ENCODE measurements around the gene SEMA4A. TPM values are rescaled to one million over a fixed set of nuclear protein-coding genes. Genes with fewer than 3 reads are reported as not detected.

Gene SEMA4A
- total RNA-seq, 2 donors from 2014 or later: 21.7 to 58.1 TPM

- DNase-seq (no peak), ATAC-seq (no peak)
- Mint-ChIP-seq H3K4me1 (peaks cover 26% of the 10 kb centered on the region), H3K27ac (no peak overlapping the region), H3K4me3 (no peak overlapping the region), H3K27me3 (no peaks in the 10 kb centered on the region), H3K36me3 (ENCODE audit: low read depth) (peaks cover 3% of the 10 kb centered on the region)
- no peaks in the 10 kb centered on the region for H3K9me3 ChIP-seq (ENCODE audit: control insufficient read depth, low read length, poor library complexity, severe bottlenecking)
Observed at GRCh38 chr1:156191292-156191964, 38.0 kb downstream of the SEMA4A start.

- no peaks in the 10 kb centered on the region for H3K9me3 ChIP-seq (ENCODE audit: control insufficient read depth, low read length, poor library complexity, severe bottlenecking)
- no peaks in the 10 kb centered on the region for H3K27me3 Mint-ChIP-seq
- DNase-seq (no peak), ATAC-seq (no peak)
- H3K36me3 Mint-ChIP-seq (ENCODE audit: low read depth): peaks cover 3% of the 10 kb centered on the region
- H3K27ac Mint-ChIP-seq: peak overlapping the region; percentile 99
- H3K4me3 Mint-ChIP-seq: peak overlapping the region; percentile 99
- peaks cover 34% of the 10 kb centered on the region for H3K4me1 Mint-ChIP-seq
Observed at GRCh38 chr1:156193208-156193487, 39.8 kb downstream of the SEMA4A start.

DNA sequence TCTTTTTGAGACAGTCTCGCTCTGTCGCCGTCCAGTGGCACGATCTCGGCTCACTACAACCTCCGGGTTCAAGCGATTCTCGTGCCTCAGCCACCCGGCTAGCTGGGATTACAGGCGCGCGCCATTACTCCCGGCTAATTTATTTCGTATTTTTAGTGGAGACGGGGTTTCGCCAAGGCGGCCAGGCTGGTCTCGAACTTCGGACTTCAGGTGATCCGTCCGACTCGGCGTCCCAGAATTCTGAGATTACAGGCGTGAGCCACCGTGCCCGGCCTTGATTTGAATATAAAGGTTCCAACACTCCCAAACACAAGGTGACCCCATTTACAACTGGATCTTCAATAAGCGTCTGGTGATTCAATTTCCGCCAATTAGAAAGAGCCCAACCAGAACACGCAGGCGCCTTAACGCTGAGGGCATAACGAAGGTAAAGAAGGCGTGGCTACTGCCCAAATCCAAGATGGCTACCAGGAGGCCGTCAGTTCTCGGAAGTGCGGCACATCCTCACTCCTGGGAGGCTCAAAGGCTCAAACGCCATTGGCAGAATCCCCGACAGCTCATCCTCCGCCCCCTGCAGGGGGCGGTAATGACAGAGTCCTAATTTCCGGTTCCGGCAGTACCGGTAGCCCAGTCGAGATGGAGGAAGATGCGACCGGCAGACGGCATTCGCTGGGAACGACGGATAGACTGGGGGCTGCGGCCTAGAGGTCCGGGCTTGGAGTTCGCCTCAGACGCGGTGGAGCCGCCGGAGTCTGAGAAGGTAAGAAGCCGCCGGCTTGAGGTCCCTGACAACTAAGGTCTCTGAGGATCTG lies 40.3 kb downstream of the SEMA4A start, which contains the start of gene SLC25A44:
Gene SLC25A44 (plus strand): TSS at position 617 of the 812 bp plus-strand sequence. CDS start 5,744 bp downstream, outside the sequence.
- H3K36me3 Mint-ChIP-seq (ENCODE audit: low read depth): peaks cover 3% of the 10 kb centered on the region
- peaks cover 39% of the 10 kb centered on the region for H3K4me1 Mint-ChIP-seq
- peak within 1 kb of the TSS; percentile 99 for H3K27ac Mint-ChIP-seq
- H3K9me3 ChIP-seq (ENCODE audit: control insufficient read depth, low read length, poor library complexity, severe bottlenecking): no peaks in the 10 kb centered on the region
- H3K4me3 Mint-ChIP-seq: peak within 1 kb of the TSS; percentile 99
- ATAC-seq: peak; percentile 98
- DNase-seq: peak; percentile 89 to 97 (median 96)
- H3K27me3 Mint-ChIP-seq: no peaks in the 10 kb centered on the region

- no peaks in the 10 kb centered on the region for H3K9me3 ChIP-seq (ENCODE audit: control insufficient read depth, low read length, poor library complexity, severe bottlenecking)
- peak overlapping the region; percentile 99 for H3K27ac Mint-ChIP-seq
- peak overlapping the region; percentile 99 for H3K4me3 Mint-ChIP-seq
- peaks cover 45% of the 10 kb centered on the region for H3K4me1 Mint-ChIP-seq
- DNase-seq (no peak), ATAC-seq (no peak)
- H3K36me3 Mint-ChIP-seq (ENCODE audit: low read depth): peaks cover 3% of the 10 kb centered on the region
- no peaks in the 10 kb centered on the region for H3K27me3 Mint-ChIP-seq
Observed at GRCh38 chr1:156194300-156194652, 40.9 kb downstream of the SEMA4A start.

GRCh38 chr1:156195853-156196252 lies 42.5 kb downstream of the SEMA4A start:
- ATAC-seq (no peak), DNase-seq (no peak)
- Mint-ChIP-seq H3K4me1 (peaks cover 56% of the 10 kb centered on the region), H3K27me3 (no peaks in the 10 kb centered on the region), H3K27ac (no peak overlapping the region), H3K36me3 (ENCODE audit: low read depth) (peaks cover 9% of the 10 kb centered on the region), H3K4me3 (peak overlapping the region; percentile 99)
- no peaks in the 10 kb centered on the region for H3K9me3 ChIP-seq (ENCODE audit: control insufficient read depth, low read length, poor library complexity, severe bottlenecking)

DNA sequence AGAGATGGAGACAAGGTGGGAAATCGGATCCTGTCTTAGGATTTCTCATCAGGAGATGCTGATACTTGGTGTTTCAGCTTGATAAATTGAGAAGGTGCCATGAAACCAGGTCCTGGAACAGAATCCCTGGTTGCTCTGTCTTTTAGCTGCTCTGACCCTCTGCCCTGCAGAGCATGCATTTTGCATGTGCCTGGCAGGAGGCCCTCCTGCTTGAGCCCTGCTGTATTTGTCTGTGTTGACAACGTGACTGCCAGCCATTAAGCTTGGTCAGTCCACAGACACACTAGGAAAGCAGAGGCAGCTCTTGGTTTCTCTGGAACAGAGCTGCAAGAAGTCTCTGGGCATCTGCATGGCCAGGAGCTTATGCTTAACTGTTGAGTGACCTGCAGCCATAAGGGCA lies 43.1 kb downstream of the SEMA4A start:
- H3K27ac Mint-ChIP-seq: peak overlapping the region; percentile 32
- ATAC-seq (no peak), DNase-seq (no peak)
- H3K4me1 Mint-ChIP-seq: peaks cover 56% of the 10 kb centered on the region
- H3K27me3 Mint-ChIP-seq: no peaks in the 10 kb centered on the region
- H3K9me3 ChIP-seq (ENCODE audit: control insufficient read depth, low read length, poor library complexity, severe bottlenecking): no peaks in the 10 kb centered on the region
- H3K36me3 Mint-ChIP-seq (ENCODE audit: low read depth): peaks cover 9% of the 10 kb centered on the region
- H3K4me3 Mint-ChIP-seq: no peak overlapping the region

GRCh38 chr1:156198831-156199349 lies 45.5 kb downstream of the SEMA4A start:
- H3K36me3 Mint-ChIP-seq (ENCODE audit: low read depth): peaks cover 8% of the 10 kb centered on the region
- H3K27me3 Mint-ChIP-seq: no peaks in the 10 kb centered on the region
- peak overlapping the region; percentile 31 for H3K4me3 Mint-ChIP-seq
- H3K27ac Mint-ChIP-seq: peak overlapping the region; percentile 94
- DNase-seq (no peak), ATAC-seq (no peak)
- H3K9me3 ChIP-seq (ENCODE audit: control insufficient read depth, low read length, poor library complexity, severe bottlenecking): no peaks in the 10 kb centered on the region
- peaks cover 44% of the 10 kb centered on the region for H3K4me1 Mint-ChIP-seq

GRCh38 chr1:156200044-156200443 lies 46.7 kb downstream of the SEMA4A start:
- Mint-ChIP-seq H3K4me3 (peak overlapping the region; percentile 31), H3K27ac (peak overlapping the region; percentile 14), H3K4me1 (peaks cover 37% of the 10 kb centered on the region), H3K27me3 (no peaks in the 10 kb centered on the region), H3K36me3 (ENCODE audit: low read depth) (peaks cover 7% of the 10 kb centered on the region)
- no peak for DNase-seq
- ATAC-seq: no peak
- H3K9me3 ChIP-seq (ENCODE audit: control insufficient read depth, low read length, poor library complexity, severe bottlenecking): no peaks in the 10 kb centered on the region

DNA sequence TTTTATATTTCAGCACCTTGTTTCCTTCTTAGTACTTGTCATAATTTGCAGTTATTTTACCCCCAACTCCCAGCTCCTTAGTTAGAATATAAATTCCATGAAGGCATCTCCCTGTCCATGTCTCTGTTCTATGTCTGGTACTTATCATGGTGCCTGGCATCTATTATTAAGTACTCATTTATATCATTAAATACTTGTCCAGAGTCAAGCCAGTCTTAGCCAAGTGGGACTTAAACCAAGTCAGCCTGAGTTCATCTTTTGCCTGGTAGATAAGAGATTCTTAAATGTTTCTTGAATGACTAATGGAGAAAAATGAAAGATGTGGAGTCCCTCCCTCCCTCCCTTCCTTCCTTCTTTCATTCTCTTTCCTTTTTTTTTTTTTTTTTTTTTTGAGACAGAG lies 49.9 kb downstream of the SEMA4A start:
- Mint-ChIP-seq H3K27me3 (no peaks in the 10 kb centered on the region), H3K4me3 (no peak overlapping the region), H3K36me3 (ENCODE audit: low read depth) (peaks cover 7% of the 10 kb centered on the region), H3K4me1 (peaks cover 26% of the 10 kb centered on the region), H3K27ac (no peak overlapping the region)
- DNase-seq: no peak
- no peaks in the 10 kb centered on the region for H3K9me3 ChIP-seq (ENCODE audit: control insufficient read depth, low read length, poor library complexity, severe bottlenecking)
- ATAC-seq: no peak

DNA sequence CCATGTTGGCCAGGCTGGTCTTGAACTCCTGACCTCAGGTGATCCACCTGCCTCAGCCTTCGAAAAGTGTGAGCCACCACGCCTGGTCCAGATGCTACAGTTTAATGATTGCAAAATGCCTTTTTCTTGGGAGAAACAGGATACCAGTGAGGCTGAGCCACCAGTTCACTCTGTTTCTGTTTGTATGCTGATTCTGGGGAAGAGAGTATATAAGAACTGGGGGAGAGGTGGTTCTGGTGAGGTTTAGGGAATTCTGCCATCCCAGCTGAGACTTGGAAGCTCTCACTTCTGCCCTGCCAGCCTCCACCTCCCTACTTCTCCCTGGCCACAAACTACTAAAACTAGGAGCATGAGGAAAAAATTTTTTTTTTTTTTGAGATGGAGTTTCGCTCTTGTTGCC lies 51.3 kb downstream of the SEMA4A start:
- H3K4me1 Mint-ChIP-seq: peaks cover 13% of the 10 kb centered on the region
- no peaks in the 10 kb centered on the region for H3K9me3 ChIP-seq (ENCODE audit: control insufficient read depth, low read length, poor library complexity, severe bottlenecking)
- H3K36me3 Mint-ChIP-seq (ENCODE audit: low read depth): peaks cover 8% of the 10 kb centered on the region
- H3K4me3 Mint-ChIP-seq: no peak overlapping the region
- no peak for DNase-seq
- H3K27me3 Mint-ChIP-seq: no peaks in the 10 kb centered on the region
- no peak overlapping the region for H3K27ac Mint-ChIP-seq
- no peak for ATAC-seq

- H3K27ac Mint-ChIP-seq: peak overlapping the region; percentile 97
- H3K4me1 Mint-ChIP-seq: peaks cover 21% of the 10 kb centered on the region
- H3K4me3 Mint-ChIP-seq: no peak overlapping the region
- no peaks in the 10 kb centered on the region for H3K27me3 Mint-ChIP-seq
- no peak for DNase-seq
- H3K9me3 ChIP-seq (ENCODE audit: control insufficient read depth, low read length, poor library complexity, severe bottlenecking): no peaks in the 10 kb centered on the region
- no peak for ATAC-seq
- peaks cover 7% of the 10 kb centered on the region for H3K36me3 Mint-ChIP-seq (ENCODE audit: low read depth)
Observed at GRCh38 chr1:156211243-156211642, 57.9 kb downstream of the SEMA4A start.

- DNase-seq (no peak), ATAC-seq (no peak)
- no peaks in the 10 kb centered on the region for H3K27me3 Mint-ChIP-seq
- H3K36me3 Mint-ChIP-seq (ENCODE audit: low read depth): peaks cover 7% of the 10 kb centered on the region
- peak overlapping the region; percentile 94 for H3K4me3 Mint-ChIP-seq
- no peaks in the 10 kb centered on the region for H3K9me3 ChIP-seq (ENCODE audit: control insufficient read depth, low read length, poor library complexity, severe bottlenecking)
- H3K4me1 Mint-ChIP-seq: peaks cover 21% of the 10 kb centered on the region
- peak overlapping the region; percentile 97 for H3K27ac Mint-ChIP-seq
Observed at GRCh38 chr1:156212130-156212529, 58.7 kb downstream of the SEMA4A start.

- ATAC-seq: peak; percentile 96
- peaks cover 27% of the 10 kb centered on the region for H3K4me1 Mint-ChIP-seq
- H3K36me3 Mint-ChIP-seq (ENCODE audit: low read depth): peaks cover 7% of the 10 kb centered on the region
- peak within 1 kb of the TSS; percentile 97 for H3K27ac Mint-ChIP-seq
- no peaks in the 10 kb centered on the region for H3K9me3 ChIP-seq (ENCODE audit: control insufficient read depth, low read length, poor library complexity, severe bottlenecking)
- peak; percentile 91 for DNase-seq
- peak within 1 kb of the TSS; percentile 94 for H3K4me3 Mint-ChIP-seq
- H3K27me3 Mint-ChIP-seq: no peaks in the 10 kb centered on the region
Observed at GRCh38 chr1:156212833-156213643, 59.7 kb downstream of the SEMA4A start, which contains the start of gene PMF1. PMF1 (plus strand) TSS chr1:156213007; CDS start chr1:156213016, 9 bp downstream.
